Activated T-cell treated with anti-CD3 and anti-CD28 coated beads, Interleukin-2, amount 50 U/mL, for 24 hours (primary cell): Measurements from ENCODE around the gene AIFM1.
"Not testable (repeated sequence)": the region's sequence is repeated elsewhere in the genome, so short reads cannot be mapped to it uniquely, and the experiment has no call there.

Experiments used
- DNase-seq: peaks from one replicate; pipeline ENCODE4 v3.0.0-alpha.2; 2020
- H3K27ac Mint-ChIP-seq: 2 replicates; pipeline ENCODE4 v1.8.0; 2020; ENCODE audit warnings: mild to moderate bottlenecking, mixed read lengths
- H3K27me3 Mint-ChIP-seq: 2 replicates; pipeline ENCODE4 v1.8.0; 2020; ENCODE audit warnings: mixed read lengths
- H3K36me3 Mint-ChIP-seq: 2 replicates; pipeline ENCODE4 v1.8.0; 2020; ENCODE audit warnings: low read depth, mixed read lengths
- H3K4me1 Mint-ChIP-seq: 2 replicates; pipeline ENCODE4 v1.8.0; 2020; ENCODE audit warnings: low read depth, mixed read lengths
- H3K4me3 Mint-ChIP-seq: 2 replicates; pipeline ENCODE4 v1.8.0; 2020; ENCODE audit warnings: mild to moderate bottlenecking, moderate library complexity, mixed read lengths
- H3K9me3 Mint-ChIP-seq: 2 replicates; pipeline ENCODE4 v1.8.0; 2020; ENCODE audit warnings: mixed read lengths

Gene AIFM1

GRCh38 chrX:130119312-130119898 is 46.2 kb downstream of the AIFM1 start:
- no peaks in the 10 kb centered on the region for H3K36me3 Mint-ChIP-seq
- H3K27ac Mint-ChIP-seq = peak overlapping the region; percentile 60
- peaks cover 38% of the 10 kb centered on the region for H3K4me1 Mint-ChIP-seq
- peaks cover 15% of the 10 kb centered on the region for H3K27me3 Mint-ChIP-seq
- no peak overlapping the region for H3K4me3 Mint-ChIP-seq
- DNase-seq = no peak
- H3K9me3 Mint-ChIP-seq = no peaks in the 10 kb centered on the region

- no peaks in the 10 kb centered on the region for H3K36me3 Mint-ChIP-seq
- H3K9me3 Mint-ChIP-seq = no peaks in the 10 kb centered on the region
- peaks cover 43% of the 10 kb centered on the region for H3K4me1 Mint-ChIP-seq
- peak overlapping the region; percentile 60 for H3K27ac Mint-ChIP-seq
- H3K27me3 Mint-ChIP-seq = peaks cover 13% of the 10 kb centered on the region
- DNase-seq = peak; percentile 35
- H3K4me3 Mint-ChIP-seq = no peak overlapping the region
These were observed 47.0 kb downstream of the AIFM1 start for GRCh38 chrX:130118441-130119311.

GRCh38 chrX:130117166-130117565 is 48.5 kb downstream of the AIFM1 start:
- H3K9me3 Mint-ChIP-seq = no peaks in the 10 kb centered on the region
- H3K27me3 Mint-ChIP-seq = peaks cover 2% of the 10 kb centered on the region
- H3K27ac Mint-ChIP-seq = no peak overlapping the region
- H3K4me1 Mint-ChIP-seq = peaks cover 45% of the 10 kb centered on the region
- H3K4me3 Mint-ChIP-seq = no peak overlapping the region
- no peaks in the 10 kb centered on the region for H3K36me3 Mint-ChIP-seq
- DNase-seq = no peak

- H3K27ac Mint-ChIP-seq, H3K9me3 Mint-ChIP-seq, DNase-seq, H3K36me3 Mint-ChIP-seq, H3K4me3 Mint-ChIP-seq, H3K27me3 Mint-ChIP-seq: not testable (repeated sequence)
- H3K4me1 Mint-ChIP-seq = peaks cover 47% of the 10 kb centered on the region
These were observed 50.3 kb downstream of the AIFM1 start for GRCh38 chrX:130115119-130115885.

GRCh38 chrX:130114141-130114588 is 51.5 kb downstream of the AIFM1 start:
- DNase-seq = no peak
- H3K4me3 Mint-ChIP-seq = no peak overlapping the region
- peaks cover 35% of the 10 kb centered on the region for H3K4me1 Mint-ChIP-seq
- H3K27me3 Mint-ChIP-seq = no peaks in the 10 kb centered on the region
- peaks cover 4% of the 10 kb centered on the region for H3K36me3 Mint-ChIP-seq
- H3K9me3 Mint-ChIP-seq = no peaks in the 10 kb centered on the region
- no peak overlapping the region for H3K27ac Mint-ChIP-seq

GRCh38 chrX:130111220-130112154 is 54.2 kb downstream of the AIFM1 start:
- peaks cover 6% of the 10 kb centered on the region for H3K27me3 Mint-ChIP-seq
- peak overlapping the region; percentile 55 for H3K27ac Mint-ChIP-seq
- H3K9me3 Mint-ChIP-seq = no peaks in the 10 kb centered on the region
- H3K36me3 Mint-ChIP-seq = peaks cover 12% of the 10 kb centered on the region
- H3K4me1 Mint-ChIP-seq = peaks cover 42% of the 10 kb centered on the region
- H3K4me3 Mint-ChIP-seq = peak overlapping the region; percentile 57
- no peak for DNase-seq

GRCh38 chrX:130110379-130111219 is 55.0 kb downstream of the AIFM1 start, which contains the start of gene ELF4:
Gene ELF4 (minus strand): TSS chrX:130110497. CDS start chrX:130081330, 29,167 bp downstream.
- Mint-ChIP-seq H3K27ac (peak within 1 kb of the TSS; percentile 93), H3K4me1 (peaks cover 48% of the 10 kb centered on the region), H3K36me3 (peaks cover 12% of the 10 kb centered on the region), H3K9me3 (no peaks in the 10 kb centered on the region), H3K4me3 (peak within 1 kb of the TSS; percentile 88), H3K27me3 (peaks cover 6% of the 10 kb centered on the region)
- DNase-seq = peak; percentile 73

GRCh38 chrX:130109429-130110378 is 55.9 kb downstream of the AIFM1 start:
- Mint-ChIP-seq H3K27me3 (peaks cover 9% of the 10 kb centered on the region), H3K4me3 (peak overlapping the region; percentile 88), H3K9me3 (no peaks in the 10 kb centered on the region), H3K4me1 (peaks cover 50% of the 10 kb centered on the region), H3K27ac (peak overlapping the region; percentile 93), H3K36me3 (peaks cover 14% of the 10 kb centered on the region)
- DNase-seq = peak; percentile 45

- peak; percentile 54 for DNase-seq
- Mint-ChIP-seq H3K27me3 (peaks cover 12% of the 10 kb centered on the region), H3K27ac (peak overlapping the region; percentile 93), H3K36me3 (peaks cover 16% of the 10 kb centered on the region), H3K9me3 (no peaks in the 10 kb centered on the region), H3K4me1 (peaks cover 50% of the 10 kb centered on the region), H3K4me3 (peak overlapping the region; percentile 88)
These were observed 56.8 kb downstream of the AIFM1 start for GRCh38 chrX:130108647-130109428.

GRCh38 chrX:130106071-130106470 is 59.6 kb downstream of the AIFM1 start:
- Mint-ChIP-seq H3K4me3 (no peak overlapping the region), H3K9me3 (no peaks in the 10 kb centered on the region), H3K36me3 (peaks cover 20% of the 10 kb centered on the region), H3K4me1 (peaks cover 57% of the 10 kb centered on the region), H3K27me3 (peaks cover 12% of the 10 kb centered on the region), H3K27ac (no peak overlapping the region)
- DNase-seq = no peak

GRCh38 chrX:130105244-130105643 is 60.4 kb downstream of the AIFM1 start:
- H3K36me3 Mint-ChIP-seq = peaks cover 25% of the 10 kb centered on the region
- no peaks in the 10 kb centered on the region for H3K9me3 Mint-ChIP-seq
- DNase-seq = no peak
- H3K4me3 Mint-ChIP-seq = no peak overlapping the region
- H3K27me3 Mint-ChIP-seq = peaks cover 12% of the 10 kb centered on the region
- H3K27ac Mint-ChIP-seq = peak overlapping the region; percentile 60
- H3K4me1 Mint-ChIP-seq = peaks cover 65% of the 10 kb centered on the region

GRCh38 chrX:130103605-130104004 is 62.0 kb downstream of the AIFM1 start:
- DNase-seq = no peak
- H3K4me1 Mint-ChIP-seq = peaks cover 75% of the 10 kb centered on the region
- no peak overlapping the region for H3K27ac Mint-ChIP-seq
- peaks cover 12% of the 10 kb centered on the region for H3K27me3 Mint-ChIP-seq
- no peaks in the 10 kb centered on the region for H3K9me3 Mint-ChIP-seq
- peaks cover 18% of the 10 kb centered on the region for H3K36me3 Mint-ChIP-seq
- no peak overlapping the region for H3K4me3 Mint-ChIP-seq
